HG03060 (cell line): ENCODE results near the gene VSIG1.

Source experiments
- ATAC-seq: cut with Tn5 transposase; IDR thresholded peaks from one replicate; pipeline ENCODE4 v1.9.1; 2021; ENCODE audit warnings: low read depth, moderate number of reproducible peaks; ENCODE audit not compliant: unreplicated experiment

VSIG1 gene

GRCh38 chrX:108127152-108127551 lies 82.3 kb downstream of the VSIG1 start:
- ATAC-seq, result no peak
